A673 (cell line): ENCODE data around the gene SCAP. TPM values are rescaled to one million over a fixed set of nuclear protein-coding genes. Genes with fewer than 3 reads are reported as not detected.

Experiments used
- BruUV-seq: library from RNA; stranded (reverse); fragments of 400-500 nt; replicated peaks from 2 replicates; lab custom pipeline; 2021; lab: Mats Ljungman, UMichigan
- CTCF ChIA-PET: fragments of 300-600 bp; sonication (Branson Sonifier 250); formaldehyde crosslinking; loops from one replicate; lab custom pipeline; 2022; ENCODE audit warnings: antibody characterized with exemption; lab: Charles Lee
- POLR2A ChIA-PET: fragments of 300-600 bp; sonication (Branson Sonifier 250); formaldehyde crosslinking; loops from one replicate; lab custom pipeline; 2022; ENCODE audit warnings: antibody characterized with exemption; ENCODE audit not compliant: low non-redundant PET; lab: Charles Lee
- DNase-seq: peaks from one replicate; pipeline ENCODE4 v3.0.0-alpha.2; 2015; ENCODE audit warnings: low spot score
- H3K27ac ChIP-seq: fragments of 200-600 bp; sonication (generic); 2 replicates; pipeline ENCODE4 v1.5.1; 2016; ENCODE audit warnings: mixed run types, low read depth, mild to moderate bottlenecking, mixed read lengths, antibody characterized with exemption, low read length; ENCODE audit not compliant: poor library complexity, severe bottlenecking
- H3K27me3 ChIP-seq: fragments of 200-600 bp; sonication (generic); replicated peaks from 2 replicates; pipeline ENCODE4 v1.6.1; 2017; ENCODE audit warnings: mixed run types, low read depth, mild to moderate bottlenecking, mixed read lengths, antibody characterized with exemption, low read length; ENCODE audit not compliant: insufficient read depth, poor library complexity
- H3K36me3 ChIP-seq: fragments of 200-600 bp; sonication (generic); 2 replicates; pipeline ENCODE4 v1.6.1; 2016; ENCODE audit warnings: mixed run types, mild to moderate bottlenecking, mixed read lengths, antibody characterized with exemption, low read length; ENCODE audit not compliant: insufficient read depth, poor library complexity, severe bottlenecking
- H3K4me1 ChIP-seq: fragments of 200-600 bp; sonication (generic); 2 replicates; pipeline ENCODE4 v1.6.1; 2017; ENCODE audit warnings: mixed run types, mild to moderate bottlenecking, mixed read lengths, antibody characterized with exemption, low read length; ENCODE audit not compliant: insufficient read depth, poor library complexity, severe bottlenecking
- H3K4me3 ChIP-seq: fragments of 200-600 bp; sonication (generic); 2 replicates; pipeline ENCODE4 v1.5.1; 2016; ENCODE audit warnings: low read depth, mixed run types, mild to moderate bottlenecking, mixed read lengths, low read length; ENCODE audit not compliant: poor library complexity, severe bottlenecking
- H3K9me3 ChIP-seq: fragments of 200-600 bp; sonication (generic); 2 replicates; pipeline ENCODE4 v1.6.1; 2016; ENCODE audit warnings: mixed run types, low read depth, mild to moderate bottlenecking, mixed read lengths, antibody characterized with exemption, low read length; ENCODE audit not compliant: poor library complexity, severe bottlenecking
- CTCF ChIP-seq: fragments of 300-800, 200-600 bp; sonication (generic); conservative IDR thresholded peaks from 2 replicates; pipeline ENCODE4 v1.5.1; 2017; ENCODE audit warnings: low read depth, mild to moderate bottlenecking, antibody characterized with exemption, low read length, moderate library complexity, mixed read lengths
- EZH2 ChIP-seq: fragments of 200-600 bp; sonication (generic); IDR thresholded peaks from 2 replicates; pipeline ENCODE4 v1.6.1; 2017; ENCODE audit warnings: borderline replicate concordance, low read depth, mild to moderate bottlenecking, mixed read lengths, antibody characterized with exemption, low read length; ENCODE audit not compliant: poor library complexity, severe bottlenecking
- intact Hi-C: fragments of 100-400 bp; cut with micrococcal nuclease; formaldehyde crosslinking; loops from one replicate; pipeline ENCODE4 v1.10.0; 2022; ENCODE audit not compliant: unreplicated experiment
- total RNA-seq: library from RNA; stranded (reverse); gene quantifications from 2 replicates; pipeline ENCODE4 v1.2.3, GENCODE V29; 2021

SCAP gene
- total RNA-seq, 1 experiment from 2014 or later, result 43.4 TPM

GRCh38 chr3:47522082-47522987 is 46.6 kb upstream of the SCAP start:
- DNase-seq, result peak; percentile 86
- TF ChIP-seq CTCF, result peak; percentile 68
- TF ChIP-seq EZH2, result no peak
- intact Hi-C loops, result loop anchor here (1.0 to 5.0 kb wide), 2 partner anchors 140 to 267 kb away; no protein-coding TSS in a partner anchor
- Histone ChIP-seq H3K9me3 (no peaks in the 10 kb centered on the region), H3K27ac (peak overlapping the region; percentile 50), H3K27me3 (no peaks in the 10 kb centered on the region), H3K36me3 (no peaks in the 10 kb centered on the region), H3K4me1 (no peaks in the 10 kb centered on the region), H3K4me3 (no peak overlapping the region)
- BruUV-seq, result no TSS peak
- POLR2A ChIA-PET, result interaction anchor here (0.5 kb wide), 1 partner anchor 268 kb away, joined by 4 read pairs; no protein-coding TSS in a partner anchor
- CTCF ChIA-PET, result interaction anchor here (0.6 to 1.2 kb wide), 4 partner anchors 13 to 629 kb away, joined by 3 to 18 read pairs (median 4); no protein-coding TSS in a partner anchor

GRCh38 chr3:47520756-47521155 is 45.0 kb upstream of the SCAP start:
- Histone ChIP-seq H3K4me3 (no peak overlapping the region), H3K9me3 (no peaks in the 10 kb centered on the region), H3K27me3 (no peaks in the 10 kb centered on the region), H3K4me1 (peaks cover 6% of the 10 kb centered on the region), H3K36me3 (no peaks in the 10 kb centered on the region), H3K27ac (peak overlapping the region; percentile 47)
- ChIA-PET CTCF (no interaction called here), POLR2A (no interaction called here)
- no peak for DNase-seq
- TF ChIP-seq CTCF, result no peak
- TF ChIP-seq EZH2, result no peak
- BruUV-seq, result no TSS peak
- intact Hi-C loops, result loop anchor here (5.0 kb wide), 1 partner anchor 142 kb away; no protein-coding TSS in a partner anchor

DNA sequence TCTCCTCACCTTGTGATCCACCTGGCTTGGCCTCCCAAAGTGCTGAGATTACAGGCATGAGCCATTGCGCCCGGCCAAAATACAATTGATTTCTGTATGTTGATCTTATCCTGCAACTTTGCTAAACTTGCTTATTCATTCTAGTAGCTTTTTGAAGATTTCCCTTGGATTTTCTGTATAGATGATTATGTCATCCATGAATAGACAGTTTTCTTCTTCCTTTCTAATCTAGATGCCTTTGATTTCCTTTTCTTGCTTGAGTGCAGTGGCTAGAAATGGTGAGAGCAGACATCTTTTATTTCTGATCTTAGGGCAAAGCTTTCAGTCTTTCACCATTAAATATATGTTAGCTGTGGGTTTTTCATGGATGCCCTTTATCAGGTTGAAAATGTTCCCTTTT is 42.2 kb upstream of the SCAP start:
- BruUV-seq, result no TSS peak
- TF ChIP-seq EZH2 (no peak), CTCF (no peak)
- Histone ChIP-seq H3K27ac (no peak overlapping the region), H3K36me3 (no peaks in the 10 kb centered on the region), H3K9me3 (no peaks in the 10 kb centered on the region), H3K27me3 (no peaks in the 10 kb centered on the region), H3K4me1 (peaks cover 16% of the 10 kb centered on the region), H3K4me3 (no peak overlapping the region)
- DNase-seq, result no peak
- intact Hi-C loops, result no loop called here
- POLR2A ChIA-PET, result no interaction called here
- CTCF ChIA-PET, result no interaction called here
